Activated CD4-positive, alpha-beta memory T cell treated with anti-CD3 and anti-CD28 coated beads for 36 hours (primary cell): ENCODE data around the gene TMOD3. TPM values are rescaled to one million over a fixed set of nuclear protein-coding genes. Genes with fewer than 3 reads are reported as not detected.
"Not testable (repeated sequence)": the region's sequence is repeated elsewhere in the genome, so short reads cannot be mapped to it uniquely, and the experiment has no call there.

Experiments used
- CTCF ChIA-PET: fragments of 350-600 bp; sonication (Branson Sonifier 250); formaldehyde crosslinking; loops from one replicate; lab custom pipeline; 2021; ENCODE audit warnings: antibody characterized with exemption, inconsistent platforms; lab: Charles Lee
- POLR2A ChIA-PET: fragments of 350-600 bp; sonication (Branson Sonifier 250); formaldehyde crosslinking; loops from one replicate; lab custom pipeline; 2021; ENCODE audit warnings: antibody characterized with exemption; lab: Charles Lee
- DNase-seq: peaks from one replicate; pipeline ENCODE4 v3.0.0-alpha.2; 2020
- H3K27ac Mint-ChIP-seq: one replicate; pipeline ENCODE4 v1.8.0; 2021; ENCODE audit warnings: mixed read lengths
- H3K27me3 Mint-ChIP-seq: one replicate; pipeline ENCODE4 v1.8.0; 2021; ENCODE audit warnings: mixed read lengths
- H3K36me3 Mint-ChIP-seq: one replicate; pipeline ENCODE4 v1.8.0; 2021; ENCODE audit warnings: mixed read lengths
- H3K4me1 Mint-ChIP-seq: one replicate; pipeline ENCODE4 v1.8.0; 2021; ENCODE audit warnings: low read depth, mixed read lengths
- H3K4me3 Mint-ChIP-seq: one replicate; pipeline ENCODE4 v1.8.0; 2021; ENCODE audit warnings: mild to moderate bottlenecking, mixed read lengths
- H3K9me3 Mint-ChIP-seq: one replicate; pipeline ENCODE4 v1.8.0; 2021; ENCODE audit warnings: mixed read lengths
- intact Hi-C: fragments of 100-400 bp; cut with micrococcal nuclease; formaldehyde crosslinking; loops from one replicate; pipeline ENCODE4 v1.15.1; 2023
- total RNA-seq, 2 experiments: library from RNA; stranded (reverse); gene quantifications; one replicate each; pipeline ENCODE4 v1.2.3, GENCODE V29; 2021

Gene TMOD3
- total RNA-seq: 10 to 100 TPM; 56.9 to 61.6 TPM

- Mint-ChIP-seq H3K27ac (peak within 1 kb of the TSS; percentile 90), H3K27me3 (no peaks in the 10 kb centered on the region), H3K4me1 (peaks cover 44% of the 10 kb centered on the region), H3K4me3 (peak within 1 kb of the TSS; percentile 90), H3K9me3 (no peaks in the 10 kb centered on the region), H3K36me3 (peaks cover 5% of the 10 kb centered on the region)
- CTCF ChIA-PET: interaction anchor here (1.4 kb wide), 1 partner anchor 12 kb away, joined by 3 read pairs; no protein-coding TSS in a partner anchor
- POLR2A ChIA-PET: interaction anchor here (0.6 to 1.5 kb wide), 3 partner anchors 14 to 179 kb away, joined by 4 to 5 read pairs (median 4); no protein-coding TSS in a partner anchor
- intact Hi-C loops: loop anchor here (1.0 to 10.0 kb wide), 5 partner anchors 33 to 335 kb away; partner anchors contain the start of genes LEO1, LYSMD2 and MAPK6
- DNase-seq: peak; percentile 93
Measured at GRCh38 chr15:51829376-51830275, at the start of gene TMOD3. TSS of gene TMOD3 (plus strand) at chr15:51829653. CDS start at chr15:51862885, 33,232 bp downstream.

- H3K4me3 Mint-ChIP-seq: no peak overlapping the region
- no peaks in the 10 kb centered on the region for H3K9me3 Mint-ChIP-seq
- ChIA-PET POLR2A (no interaction called here), CTCF (interaction anchor here (9.9 kb wide), 1 partner anchor 133 kb away, joined by 406 read pairs; no protein-coding TSS in a partner anchor)
- no peaks in the 10 kb centered on the region for H3K27me3 Mint-ChIP-seq
- peaks cover 7% of the 10 kb centered on the region for H3K4me1 Mint-ChIP-seq
- no peak for DNase-seq
- peaks cover 25% of the 10 kb centered on the region for H3K36me3 Mint-ChIP-seq
- intact Hi-C loops: no loop called here
- H3K27ac Mint-ChIP-seq: no peak overlapping the region
Measured at GRCh38 chr15:51780636-51781035, 48.8 kb upstream of the TMOD3 start.

DNA sequence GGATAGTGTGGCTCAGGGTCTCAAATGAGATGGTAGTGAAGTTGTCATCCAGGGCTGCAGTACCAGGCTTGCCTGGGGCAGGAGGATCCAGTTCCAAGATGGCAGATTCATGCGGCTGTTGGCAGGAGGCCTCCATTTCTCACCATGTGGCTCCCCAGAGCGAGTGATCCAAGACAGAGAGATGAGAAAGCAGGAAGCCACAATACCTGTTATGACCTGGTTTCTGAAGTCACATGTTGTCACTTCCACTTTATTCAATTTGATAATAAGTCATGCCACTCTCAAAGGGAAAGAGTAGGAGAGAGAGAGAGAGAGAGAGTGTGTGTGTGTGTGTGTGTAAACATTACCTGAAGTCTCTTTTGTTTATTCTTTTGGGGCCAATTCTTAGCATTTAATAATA is 47.9 kb upstream of the TMOD3 start:
- H3K36me3 Mint-ChIP-seq: peaks cover 24% of the 10 kb centered on the region
- intact Hi-C loops: no loop called here
- H3K27ac Mint-ChIP-seq: no peak overlapping the region
- DNase-seq: no peak
- H3K9me3 Mint-ChIP-seq: no peaks in the 10 kb centered on the region
- POLR2A ChIA-PET: no interaction called here
- CTCF ChIA-PET: interaction anchor here (9.9 kb wide), 1 partner anchor 134 kb away, joined by 406 read pairs; no protein-coding TSS in a partner anchor
- no peaks in the 10 kb centered on the region for H3K27me3 Mint-ChIP-seq
- H3K4me1 Mint-ChIP-seq: peaks cover under 1% of the 10 kb centered on the region
- H3K4me3 Mint-ChIP-seq: no peak overlapping the region

GRCh38 chr15:51782357-51782896 is 47.0 kb upstream of the TMOD3 start:
- Mint-ChIP-seq H3K36me3 (peaks cover 25% of the 10 kb centered on the region), H3K4me1 (no peaks in the 10 kb centered on the region), H3K9me3 (no peaks in the 10 kb centered on the region), H3K27me3 (no peaks in the 10 kb centered on the region), H3K27ac (no peak overlapping the region), H3K4me3 (no peak overlapping the region)
- POLR2A ChIA-PET: no interaction called here
- intact Hi-C loops: no loop called here
- no peak for DNase-seq
- CTCF ChIA-PET: interaction anchor here (0.7 to 1.2 kb wide), 2 partner anchors 9 to 132 kb away, joined by 3 to 6 read pairs; no protein-coding TSS in a partner anchor

- no peak overlapping the region for H3K4me3 Mint-ChIP-seq
- no peaks in the 10 kb centered on the region for H3K9me3 Mint-ChIP-seq
- H3K4me1 Mint-ChIP-seq: no peaks in the 10 kb centered on the region
- POLR2A ChIA-PET: no interaction called here
- DNase-seq: no peak
- intact Hi-C loops: no loop called here
- CTCF ChIA-PET: interaction anchor here (1.2 kb wide), 2 partner anchors 10 to 134 kb away, joined by 3 to 4 read pairs; no protein-coding TSS in a partner anchor
- H3K27me3 Mint-ChIP-seq: no peaks in the 10 kb centered on the region
- peaks cover 27% of the 10 kb centered on the region for H3K36me3 Mint-ChIP-seq
- H3K27ac Mint-ChIP-seq: no peak overlapping the region
Measured at GRCh38 chr15:51783967-51784366, 45.5 kb upstream of the TMOD3 start.

GRCh38 chr15:51787130-51787529 is 42.3 kb upstream of the TMOD3 start:
- H3K4me3 Mint-ChIP-seq, DNase-seq, H3K27ac Mint-ChIP-seq, H3K27me3 Mint-ChIP-seq, H3K9me3 Mint-ChIP-seq, H3K4me1 Mint-ChIP-seq, intact Hi-C loops: not testable (repeated sequence)
- H3K36me3 Mint-ChIP-seq: peaks cover 20% of the 10 kb centered on the region
- ChIA-PET POLR2A (interaction anchor here (1.1 kb wide), 1 partner anchor 49 kb away, joined by 4 read pairs; the partner anchor contains the start of gene LYSMD2), CTCF (interaction anchor here (0.9 to 1.4 kb wide), 2 partner anchors 10 to 27 kb away, joined by 4 to 7 read pairs; no protein-coding TSS in a partner anchor)

- H3K4me1 Mint-ChIP-seq, H3K27me3 Mint-ChIP-seq, H3K4me3 Mint-ChIP-seq, H3K36me3 Mint-ChIP-seq, POLR2A ChIA-PET, DNase-seq, CTCF ChIA-PET, H3K27ac Mint-ChIP-seq: not testable (repeated sequence)
- peaks cover 12% of the 10 kb centered on the region for H3K9me3 Mint-ChIP-seq
- intact Hi-C loops: loop anchor here (10.0 kb wide), 1 partner anchor 122 kb away; no protein-coding TSS in a partner anchor
Measured at GRCh38 chr15:51792474-51792873, 37.0 kb upstream of the TMOD3 start.

DNA sequence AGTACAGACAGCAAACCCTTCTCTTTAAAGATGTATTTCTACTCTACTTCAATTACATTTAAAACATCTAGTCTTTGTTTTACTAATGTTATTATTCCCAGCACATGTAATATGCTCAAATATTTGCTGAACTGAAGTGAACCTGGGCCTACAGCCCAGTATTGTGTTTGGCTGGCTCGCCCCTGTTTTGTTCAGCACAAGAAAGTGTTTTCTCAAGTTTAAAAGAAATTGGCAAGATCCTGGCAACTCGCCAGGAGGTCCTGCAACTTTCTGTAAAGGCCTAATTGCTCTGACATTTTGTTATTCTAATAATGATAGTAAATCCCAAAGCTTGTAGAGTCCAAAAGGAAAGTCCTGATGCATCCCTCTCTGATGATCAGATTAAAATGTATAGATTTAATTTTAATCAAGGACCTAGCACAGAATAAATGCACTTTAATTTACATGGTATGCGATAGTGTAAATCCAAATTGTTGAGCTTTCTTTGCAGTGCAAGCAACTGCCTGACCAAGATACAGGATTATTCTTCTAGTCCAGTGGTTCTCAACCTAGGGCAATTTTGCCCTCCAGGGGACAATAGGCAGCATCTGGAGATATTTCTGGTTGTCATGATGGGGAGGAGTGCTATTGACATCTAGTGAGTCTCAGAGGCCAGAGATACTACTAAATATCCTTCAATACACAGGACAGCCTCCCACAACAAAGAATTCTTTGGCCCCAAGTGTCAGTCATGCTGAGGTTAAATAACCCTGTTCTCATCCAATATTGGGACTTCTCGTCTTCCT is 35.7 kb upstream of the TMOD3 start:
- no peak overlapping the region for H3K27ac Mint-ChIP-seq
- CTCF ChIA-PET: interaction anchor here (1.2 kb wide), 1 partner anchor 18 kb away, joined by 4 read pairs; no protein-coding TSS in a partner anchor
- no peaks in the 10 kb centered on the region for H3K27me3 Mint-ChIP-seq

GRCh38 chr15:51796847-51797401 is 32.5 kb upstream of the TMOD3 start:
- intact Hi-C loops: loop anchor here (10.0 kb wide), 1 partner anchor 118 kb away; no protein-coding TSS in a partner anchor
- Mint-ChIP-seq H3K36me3 (peaks cover 7% of the 10 kb centered on the region), H3K4me3 (no peak overlapping the region), H3K9me3 (peaks cover 7% of the 10 kb centered on the region), H3K27me3 (no peaks in the 10 kb centered on the region), H3K27ac (no peak overlapping the region), H3K4me1 (no peaks in the 10 kb centered on the region)
- ChIA-PET CTCF (no interaction called here), POLR2A (no interaction called here)
- DNase-seq: no peak

More for the DNA sequence above, 35.7 kb upstream of the TMOD3 start:
- no peak for DNase-seq
- peaks cover 5% of the 10 kb centered on the region for H3K36me3 Mint-ChIP-seq
- no peak overlapping the region for H3K4me3 Mint-ChIP-seq
- POLR2A ChIA-PET: no interaction called here
- intact Hi-C loops: loop anchor here (10.0 kb wide), 1 partner anchor 121 kb away; no protein-coding TSS in a partner anchor
- peaks cover 12% of the 10 kb centered on the region for H3K9me3 Mint-ChIP-seq
- H3K4me1 Mint-ChIP-seq: no peaks in the 10 kb centered on the region

- ChIA-PET CTCF (interaction anchor here (2.8 kb wide), 1 partner anchor 22 kb away, joined by 12 read pairs; no protein-coding TSS in a partner anchor), POLR2A (no interaction called here)
- H3K27me3 Mint-ChIP-seq: no peaks in the 10 kb centered on the region
- no peaks in the 10 kb centered on the region for H3K9me3 Mint-ChIP-seq
- H3K36me3 Mint-ChIP-seq: peaks cover 5% of the 10 kb centered on the region
- no peak overlapping the region for H3K4me3 Mint-ChIP-seq
- no peak overlapping the region for H3K27ac Mint-ChIP-seq
- no peaks in the 10 kb centered on the region for H3K4me1 Mint-ChIP-seq
- DNase-seq: no peak
- intact Hi-C loops: loop anchor here (10.0 kb wide), 1 partner anchor 117 kb away; no protein-coding TSS in a partner anchor
Measured at GRCh38 chr15:51798281-51798680, 31.2 kb upstream of the TMOD3 start.
